H1 (cell line): Measurements from ENCODE around the gene STARD7. TPM values are rescaled to one million over a fixed set of nuclear protein-coding genes. Genes with fewer than 3 reads are reported as not detected.
A peak's percentile ranks its signal among the peaks of the same experiment; 100 is the strongest.

Experiments used
- CTCF ChIA-PET: fragments of 300-600 bp; sonication (Branson Sonifier 250); formaldehyde crosslinking; loops from one replicate; lab custom pipeline; 2021; ENCODE audit not compliant: partially characterized antibody; lab: Charles Lee
- POLR2A ChIA-PET: fragments of 300-600 bp; sonication (Branson Sonifier 250); formaldehyde crosslinking; loops from one replicate; lab custom pipeline; 2021; ENCODE audit warnings: inconsistent platforms; ENCODE audit not compliant: partially characterized antibody; lab: Charles Lee
- DNase-seq, 2 experiments: peaks; one replicate each; pipeline versions ENCODE4 v3.0.0 to v3.0.0-alpha.2; 2010 to 2022; ENCODE audit warnings: low spot score in 2 of 2, low read depth in 1 of 2, mixed read lengths in 1 of 2
- FAIRE-seq: peaks from 2 replicates; lab custom pipeline; 2011; peaks lifted over from hg19 to GRCh38; lab: Jason Lieb, UNC
- H2AFZ ChIP-seq: 2 replicates; pipeline ENCODE4 v1.8.1; 2012; ENCODE audit warnings: low read length, inconsistent platforms
- H2AK5ac ChIP-seq: 2 replicates; pipeline ENCODE4 v1.6.1; 2013; ENCODE audit warnings: low read depth, low read length
- H2BK120ac ChIP-seq: replicated peaks from 2 replicates; pipeline ENCODE3; 2013; ENCODE audit warnings: low read depth, low read length, inconsistent platforms
- H2BK12ac ChIP-seq: 2 replicates; pipeline ENCODE4 v1.6.1; 2013; ENCODE audit warnings: low read depth, low read length
- H2BK15ac ChIP-seq: 2 replicates; pipeline ENCODE4 v1.6.1; 2013; ENCODE audit warnings: low read length
- H2BK20ac ChIP-seq: 2 replicates; pipeline ENCODE4 v1.6.1; 2013; ENCODE audit warnings: low read length
- H2BK5ac ChIP-seq: 2 replicates; pipeline ENCODE4 v1.6.1; 2013; ENCODE audit warnings: low read depth, low read length
- H3K14ac ChIP-seq: 2 replicates; pipeline ENCODE4 v1.6.1; 2013; ENCODE audit warnings: inconsistent platforms; ENCODE audit not compliant: insufficient read length
- H3K18ac ChIP-seq: 2 replicates; pipeline ENCODE4 v1.6.1; 2013; ENCODE audit warnings: low read length; ENCODE audit errors: extremely low read depth
- H3K23ac ChIP-seq: 2 replicates; pipeline ENCODE4 v1.6.1; 2013; ENCODE audit warnings: inconsistent platforms; ENCODE audit not compliant: insufficient read length
- H3K23me2 ChIP-seq: 2 replicates; pipeline ENCODE4 v1.6.1; 2013; ENCODE audit warnings: low read depth, low read length
- H3K27ac ChIP-seq: 2 replicates; pipeline ENCODE4 v1.6.1; 2011; ENCODE audit warnings: low read depth, low read length, inconsistent platforms
- H3K27me3 ChIP-seq, 4 experiments: replicated peaks in 1 of 4; 1 replicate in 1 of 4; 2 replicates in 3 of 4; pipeline versions ENCODE4 v1.6.1 to v1.8.1; 2011 to 2013; ENCODE audit warnings: low read length in 3 of 4, mild to moderate bottlenecking in 3 of 4, inconsistent platforms in 2 of 4, mixed read lengths in 2 of 4, moderate library complexity in 1 of 4; ENCODE audit not compliant: control insufficient read depth in 3 of 4, insufficient read depth in 3 of 4; ENCODE audit errors: extremely low read depth in 1 of 4
- H3K36me3 ChIP-seq, 4 experiments: 2 replicates each; pipeline versions ENCODE4 v1.6.1 to v1.8.1; 2011 to 2013; ENCODE audit warnings: mild to moderate bottlenecking in 4 of 4, low read length in 3 of 4, moderate library complexity in 2 of 4, control low read depth in 1 of 4, inconsistent platforms in 1 of 4; ENCODE audit not compliant: insufficient read depth in 4 of 4, control insufficient read depth in 2 of 4
- H3K4ac ChIP-seq: replicated peaks from 2 replicates; pipeline ENCODE3; 2013; ENCODE audit warnings: low read length, low read depth, mixed read lengths, inconsistent platforms; ENCODE audit not compliant: insufficient read length
- H3K4me1 ChIP-seq, 4 experiments: replicated peaks in 1 of 4; 1 replicate in 1 of 4; 2 replicates in 3 of 4; pipeline versions ENCODE4 v1.6.1 to v1.8.1; 2011 to 2013; ENCODE audit warnings: low read length in 3 of 4, inconsistent platforms in 2 of 4, mixed read lengths in 1 of 4; ENCODE audit not compliant: insufficient read depth in 4 of 4, control insufficient read depth in 3 of 4
- H3K4me2 ChIP-seq, 2 experiments: 2 replicates each; pipeline versions ENCODE4 v1.6.1 to v1.8.1; 2011 to 2013; ENCODE audit warnings: low read depth in 2 of 2, low read length in 2 of 2, control low read depth in 1 of 2, inconsistent platforms in 1 of 2, mild to moderate bottlenecking in 1 of 2; ENCODE audit not compliant: insufficient read depth in 1 of 2
- H3K4me3 ChIP-seq, 4 experiments: fragments of 200-600, 300-600 bp in 1 of 4; sonication (generic), shearing (Covaris generic), sonication (Bioruptor Twin) in 1 of 4; 2 replicates each; pipeline versions ENCODE4 v1.5.1 to v1.8.1; 2011 to 2016; ENCODE audit warnings: low read length in 4 of 4, low read depth in 3 of 4, control low read depth in 2 of 4, inconsistent platforms in 2 of 4, mild to moderate bottlenecking in 2 of 4, mixed read lengths in 1 of 4, moderate library complexity in 1 of 4; ENCODE audit not compliant: insufficient read depth in 2 of 4; ENCODE audit errors: extremely low read depth in 1 of 4
- H3K56ac ChIP-seq: replicated peaks from 2 replicates; pipeline ENCODE3; 2013; ENCODE audit warnings: low read depth, mild to moderate bottlenecking, mixed read lengths, low read length, inconsistent platforms; ENCODE audit not compliant: insufficient read length
- H3K79me1 ChIP-seq: 2 replicates; pipeline ENCODE4 v1.6.1; 2013; ENCODE audit warnings: low read depth, low read length, control low read depth
- H3K79me2 ChIP-seq, 2 experiments: 2 replicates each; pipeline versions ENCODE4 v1.6.1 to v1.8.1; 2012 to 2013; ENCODE audit warnings: low read length in 2 of 2, mild to moderate bottlenecking in 2 of 2, inconsistent platforms in 1 of 2; ENCODE audit not compliant: insufficient read depth in 2 of 2, control insufficient read depth in 1 of 2
- H3K9ac ChIP-seq, 4 experiments: replicated peaks in 1 of 4; 1 replicate in 1 of 4; 2 replicates in 3 of 4; pipeline versions ENCODE4 v1.6.1 to v1.8.1; 2011 to 2013; ENCODE audit warnings: low read depth in 3 of 4, low read length in 3 of 4, control low read depth in 2 of 4, mild to moderate bottlenecking in 2 of 4, moderate library complexity in 2 of 4, inconsistent platforms in 1 of 4; ENCODE audit errors: extremely low read depth in 1 of 4
- H3K9me3 ChIP-seq, 2 experiments: 2 replicates each; pipeline versions ENCODE4 v1.6.1 to v1.8.1; 2012 to 2013; ENCODE audit warnings: mild to moderate bottlenecking in 2 of 2, moderate library complexity in 2 of 2, control low read depth in 1 of 2, inconsistent platforms in 1 of 2, low read depth in 1 of 2, low read length in 1 of 2, mixed read lengths in 1 of 2; ENCODE audit not compliant: insufficient read depth in 2 of 2
- H4K20me1 ChIP-seq, 2 experiments: replicated peaks in 1 of 2; 2 replicates each; pipeline versions ENCODE3 to v1.8.1; 2011 to 2013; ENCODE audit warnings: inconsistent platforms in 2 of 2, low read length in 2 of 2, mild to moderate bottlenecking in 1 of 2; ENCODE audit not compliant: insufficient read depth in 2 of 2, control insufficient read depth in 1 of 2
- H4K5ac ChIP-seq: 2 replicates; pipeline ENCODE4 v1.6.1; 2013; ENCODE audit warnings: low read length, low read depth, mixed read lengths, inconsistent platforms; ENCODE audit not compliant: insufficient read length
- H4K8ac ChIP-seq: 2 replicates; pipeline ENCODE4 v1.8.0; 2013; ENCODE audit warnings: mild to moderate bottlenecking, moderate library complexity, low read length, inconsistent platforms; ENCODE audit not compliant: insufficient read depth; ENCODE audit errors: extremely low read depth
- H4K91ac ChIP-seq: replicated peaks from 2 replicates; pipeline ENCODE3; 2013; ENCODE audit warnings: low read length, mixed read lengths, inconsistent platforms; ENCODE audit not compliant: insufficient read length
- CBX8 ChIP-seq: fragments of 300-800, 300-1000 bp; sonication (generic); IDR thresholded peaks from 2 replicates; pipeline ENCODE4 v1.7.1; 2016; ENCODE audit warnings: low read depth, low read length, borderline replicate concordance
- CHD1 ChIP-seq: IDR thresholded peaks from 2 replicates; pipeline ENCODE4 v1.6.1; 2012; ENCODE audit warnings: low read depth, low read length, improper control_type of control experiment
- JUND ChIP-seq: IDR thresholded peaks from 2 replicates; pipeline ENCODE4 v1.6.1; 2011; ENCODE audit warnings: mild to moderate bottlenecking, improper control_type of control experiment, low read length
- KDM1A ChIP-seq: fragments of 200-600, 300-600 bp; sonication (generic); IDR thresholded peaks from 2 replicates; pipeline ENCODE4 v1.7.1; 2016; ENCODE audit warnings: mild to moderate bottlenecking, low read length, borderline replicate concordance
- KDM5A ChIP-seq: fragments of 200-600 bp; IDR thresholded peaks from 2 replicates; pipeline ENCODE4 v1.7.1; 2012; ENCODE audit warnings: mild to moderate bottlenecking, low read length, inconsistent platforms, mixed read lengths
- MAFK ChIP-seq: IDR thresholded peaks from 2 replicates; pipeline ENCODE4 v1.6.1; 2012; ENCODE audit warnings: low read depth, mild to moderate bottlenecking, improper control_type of control experiment, low read length
- RAD21 ChIP-seq, 2 experiments: IDR thresholded peaks in 1 of 2; conservative IDR thresholded peaks in 1 of 2; 2 replicates each; pipeline ENCODE4 v1.6.1; 2011; ENCODE audit warnings: low read depth in 2 of 2, low read length in 2 of 2, improper control_type of control experiment in 1 of 2, inconsistent platforms in 1 of 2, mild to moderate bottlenecking in 1 of 2, moderate library complexity in 1 of 2
- RXRA ChIP-seq: IDR thresholded peaks from 2 replicates; pipeline ENCODE4 v1.6.1; 2011; ENCODE audit warnings: low read depth, mild to moderate bottlenecking, low read length, moderate library complexity; ENCODE audit not compliant: insufficient read depth
- SIX5 ChIP-seq: IDR thresholded peaks from 2 replicates; pipeline ENCODE4 v1.6.1; 2011; ENCODE audit warnings: mild to moderate bottlenecking, low read depth, low read length
- SP4 ChIP-seq: IDR thresholded peaks from 2 replicates; pipeline ENCODE4 v1.6.1; 2012; ENCODE audit warnings: low read length, inconsistent platforms
- TAF7 ChIP-seq: optimal IDR thresholded peaks from 2 replicates; pipeline ENCODE3; 2011; ENCODE audit warnings: low read depth, mild to moderate bottlenecking, inconsistent platforms, low read length, moderate library complexity, borderline replicate concordance
- TBP ChIP-seq: IDR thresholded peaks from 2 replicates; pipeline ENCODE4 v1.6.1; 2011; ENCODE audit warnings: low read depth, low read length, improper control_type of control experiment
- WGBS, 2 experiments: shearing (Covaris generic) in 1 of 2; methylation state at CpG; one replicate each; pipeline versions ENCODE4 v1.1.6 to v1.1.7; 2013 to 2015; ENCODE audit warnings: low lambda C conversion rate in 2 of 2, mixed read lengths in 2 of 2, inconsistent platforms in 1 of 2, low coverage in 1 of 2, missing lambda C conversion rate in 1 of 2; ENCODE audit not compliant: insufficient replicate concordance in 2 of 2, insufficient coverage in 1 of 2, insufficient read length in 1 of 2; ENCODE audit errors: extremely low coverage in 1 of 2, missing lambda C conversion rate in 1 of 2; 5-methylcytosine and 5-hydroxymethylcytosine counted together
- polyA plus RNA-seq, 7 experiments: library from polyadenylated mRNA; depleted of rRNA in 3 of 7; stranded (reverse) in 5 of 7; unstranded in 2 of 7; fragments of >200 nt in 5 of 7; fragments of 200-250 nt in 2 of 7; gene quantifications; 1 replicate in 5 of 7; 2 replicates in 1 of 7; 4 replicates in 1 of 7; pipeline versions ENCODE4 v1.2.1 to v1.2.3, GENCODE V29; 2011 to 2013; ENCODE audit warnings: missing spikeins in 2 of 7, mixed read lengths in 2 of 7
- total RNA-seq: library from RNA; stranded (reverse); fragmentation: NEBNext Ultra II Directional; extraction: Animal tissue kit (Norgen Biotek cat#: 25700); gene quantifications from 2 replicates; pipeline ENCODE4 v1.2.1, GENCODE V29; 2021
- TF ChIP-seq, protein P1 (sequence below): IDR thresholded peaks from 2 replicates; pipeline ENCODE4 v1.6.1; 2011; ENCODE audit warnings: low read depth, mild to moderate bottlenecking, low read length; ENCODE audit not compliant: insufficient read depth

Gene STARD7
- total and polyA plus RNA-seq, 2 of the 8 experiments (the other 6 are each of a cell fraction or from before 2014, with no cell fraction given), result 89.1 to 200 TPM

DNA sequence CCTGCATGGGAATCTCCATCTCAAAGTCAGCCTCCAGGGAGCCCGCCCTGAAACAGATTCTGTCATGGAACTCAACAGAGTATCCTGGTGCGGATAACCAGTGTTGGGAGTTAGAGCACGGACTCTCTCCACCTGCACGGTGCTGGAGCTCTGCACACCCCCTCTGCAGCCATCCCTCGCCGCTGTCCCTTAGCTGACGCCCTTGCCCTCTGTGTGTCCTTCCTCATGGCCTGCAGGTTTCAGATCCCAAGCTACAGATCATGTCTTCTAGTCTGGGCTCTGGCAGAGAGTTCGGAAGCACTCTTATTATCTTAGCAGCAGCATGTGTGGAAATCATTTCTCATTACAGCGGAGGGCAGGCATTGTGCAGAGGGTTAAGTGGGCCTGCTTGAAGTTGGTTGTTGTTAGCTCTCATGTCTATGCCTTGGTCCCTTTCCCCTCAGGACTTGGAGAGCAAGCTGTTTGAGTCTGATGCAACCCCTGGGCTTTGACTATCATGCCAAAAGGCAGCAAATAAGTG is 31.2 kb upstream of the STARD7 start:
- DNase-seq (no peak), FAIRE-seq (no peak)
- Histone ChIP-seq H3K9me3 (no peaks in the 10 kb centered on the region), H3K18ac (no peak overlapping the region), H2AFZ (no peak overlapping the region), H2BK5ac (no peak overlapping the region), H2BK20ac (no peak overlapping the region), H3K79me2 (no peaks in the 10 kb centered on the region), H2BK12ac (no peak overlapping the region), H3K14ac (no peak overlapping the region), H3K27me3 (no peaks in the 10 kb centered on the region), H2AK5ac (no peak overlapping the region), H3K79me1 (no peaks in the 10 kb centered on the region), H3K4ac (no peak overlapping the region), H4K5ac (no peak overlapping the region), H4K20me1 (no peaks in the 10 kb centered on the region), H3K23ac (no peak overlapping the region), H2BK120ac (no peak overlapping the region), H3K27ac (no peak overlapping the region), H3K56ac (no peak overlapping the region), H3K4me2 (no peak overlapping the region), H3K36me3 (no peaks in the 10 kb centered on the region), H4K91ac (no peak overlapping the region), H3K9ac (peak overlapping the region in 1 of 4 experiments; percentile 28; a peak in 2 of 7 replicates), H2BK15ac (no peak overlapping the region), H3K23me2 (no peaks in the 10 kb centered on the region), H3K4me3 (no peak overlapping the region), H3K4me1 (peaks cover 0 to 3% (median 0%) of the 10 kb centered on the region in 4 experiments; a peak in 1 of 7 replicates), H4K8ac (no peak overlapping the region)
- POLR2A ChIA-PET, result interaction anchor here (0.8 to 1.6 kb wide), 5 partner anchors 9 to 32 kb away, joined by 3 to 6 read pairs (median 3); no protein-coding TSS in a partner anchor
- CTCF ChIA-PET, result interaction anchor here (0.7 to 4.7 kb wide), 11 partner anchors 11 to 102 kb away, joined by 3 to 43 read pairs (median 5); partner anchors contain the start of gene ASTL
- WGBS, 2 experiments, result 83% methylated on average over 9 of the region's 9 CpGs; no CpG with 5 or more reads in 1 of the 2 experiments
- no peak for TF ChIP-seq RXRA
- TF ChIP-seq KDM5A, result no peak
- no peak for TF ChIP-seq TAF7
- no peak for TF ChIP-seq JUND
- no peak for TF ChIP-seq MAFK
- no peak for TF ChIP-seq KDM1A
- TF ChIP-seq CHD1, result no peak
- no peak for TF ChIP-seq SIX5
- no peak for TF ChIP-seq RAD21 (IDR thresholded peaks at IDR 0.05 in 1 of 2, conservative IDR thresholded peaks at IDR 0.05 in 1 of 2; ENCODE audit: low read depth in 2 of 2, low read length in 2 of 2)
- TF ChIP-seq SP4, result no peak
- TF ChIP-seq, protein P1, sequence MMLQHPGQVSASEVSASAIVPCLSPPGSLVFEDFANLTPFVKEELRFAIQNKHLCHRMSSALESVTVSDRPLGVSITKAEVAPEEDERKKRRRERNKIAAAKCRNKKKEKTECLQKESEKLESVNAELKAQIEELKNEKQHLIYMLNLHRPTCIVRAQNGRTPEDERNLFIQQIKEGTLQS, result no peak
- no peak for TF ChIP-seq CBX8
- TF ChIP-seq TBP, result no peak
